ENCODE data around the gene CLOCK.

The CLOCK gene

GRCh38 chr4:55498051-55498450 is 48.7 kb downstream of the CLOCK start:
- no peak for TF ChIP-seq CTCF (IDR thresholded peaks at IDR 0.05; ENCODE audit: insufficient read depth, low read depth, low read length, missing control alignments)
- H3K4me3 ChIP-seq (ENCODE audit: low read depth, low read length), result no peak overlapping the region
- DNase-seq (ENCODE audit: low read depth), result no peak

GRCh38 chr4:55491486-55491885 is 55.2 kb downstream of the CLOCK start:
- no peak for DNase-seq (ENCODE audit: low read depth)
- no peak overlapping the region for H3K4me3 ChIP-seq (ENCODE audit: low read depth, low read length)
- TF ChIP-seq CTCF (IDR thresholded peaks at IDR 0.05; ENCODE audit: insufficient read depth, low read depth, low read length, missing control alignments), result no peak

- DNase-seq (ENCODE audit: low read depth), result no peak
- TF ChIP-seq CTCF (IDR thresholded peaks at IDR 0.05; ENCODE audit: insufficient read depth, low read depth, low read length, missing control alignments), result no peak
- no peak overlapping the region for H3K4me3 ChIP-seq (ENCODE audit: low read depth, low read length)
Measured at GRCh38 chr4:55488716-55489115, 58.0 kb downstream of the CLOCK start.

- no peak overlapping the region for H3K4me3 ChIP-seq (ENCODE audit: low read depth, low read length)
- TF ChIP-seq CTCF (IDR thresholded peaks at IDR 0.05; ENCODE audit: insufficient read depth, low read depth, low read length, missing control alignments), result no peak
- no peak for DNase-seq (ENCODE audit: low read depth)
Measured at GRCh38 chr4:55485821-55486220, 60.9 kb downstream of the CLOCK start.

- no peak for DNase-seq (ENCODE audit: low read depth)
- no peak overlapping the region for H3K4me3 ChIP-seq (ENCODE audit: low read depth, low read length)
- no peak for TF ChIP-seq CTCF (IDR thresholded peaks at IDR 0.05; ENCODE audit: insufficient read depth, low read depth, low read length, missing control alignments)
Measured at GRCh38 chr4:55483315-55483714, 63.4 kb downstream of the CLOCK start.

GRCh38 chr4:55475394-55476243 is 71.1 kb downstream of the CLOCK start:
- DNase-seq (ENCODE audit: low read depth), result peak; percentile 30
- H3K4me3 ChIP-seq (ENCODE audit: low read depth, low read length), result no peak overlapping the region
- no peak for TF ChIP-seq CTCF (IDR thresholded peaks at IDR 0.05; ENCODE audit: insufficient read depth, low read depth, low read length, missing control alignments)

GRCh38 chr4:55469979-55470378 is 76.7 kb downstream of the CLOCK start:
- no peak for TF ChIP-seq CTCF (IDR thresholded peaks at IDR 0.05; ENCODE audit: insufficient read depth, low read depth, low read length, missing control alignments)
- DNase-seq (ENCODE audit: low read depth), result no peak
- no peak overlapping the region for H3K4me3 ChIP-seq (ENCODE audit: low read depth, low read length)

Measured in GM12865 (cell line).